Measurements from ENCODE around the gene B3GAT1.

GRCh38 chr11:134392953-134393615 is 19.0 kb downstream of the B3GAT1 start:
- TF ChIP-seq EZH2phosphoT487 (IDR thresholded peaks at IDR 0.05; ENCODE audit: low read depth) (no peak), CTCF (IDR thresholded peaks at IDR 0.05; ENCODE audit: low read depth, low read length) (no peak)

All from OCI-LY3 (cell line).